Spleen (tissue), 11 donors: Measurements from ENCODE around the gene FYB1. TPM values are rescaled to one million over a fixed set of nuclear protein-coding genes. Genes with fewer than 3 reads are reported as not detected.

Experiments used
- DNase-seq: peaks from one replicate; pipeline ENCODE4 v3.0.0-alpha.2; 2020
- H3K27ac ChIP-seq, 8 donors: fragments of 200-600 bp; sonication (generic) in 7 of 8; 1 replicate in 4 of 8; 2 replicates in 4 of 8; pipeline versions ENCODE4 v1.5.0 to v1.8.0; 2016 to 2021; ENCODE audit warnings: inconsistent platforms in 4 of 8, mild to moderate bottlenecking in 4 of 8, moderate library complexity in 1 of 8
- H3K27me3 ChIP-seq, 7 donors: fragments of 200-600 bp; sonication (generic) in 6 of 7; replicated peaks in 1 of 7; 1 replicate in 4 of 7; 2 replicates in 3 of 7; pipeline versions ENCODE4 v1.5.0 to v1.8.0; 2016 to 2021; ENCODE audit warnings: inconsistent platforms in 3 of 7, mild to moderate bottlenecking in 1 of 7
- H3K36me3 ChIP-seq, 6 donors: fragments of 200-600 bp; sonication (generic) in 5 of 6; 1 replicate in 4 of 6; 2 replicates in 2 of 6; pipeline versions ENCODE4 v1.5.0 to v1.8.0; 2016 to 2021; ENCODE audit warnings: inconsistent platforms in 2 of 6
- H3K4me1 ChIP-seq, 6 donors: fragments of 200-600 bp; sonication (generic) in 5 of 6; 1 replicate in 3 of 6; 2 replicates in 3 of 6; pipeline versions ENCODE4 v1.5.0 to v1.8.0; 2016 to 2021; ENCODE audit warnings: inconsistent platforms in 3 of 6
- H3K4me3 ChIP-seq, 8 donors: fragments of 200-600 bp; sonication (generic) in 7 of 8; 1 replicate in 4 of 8; 2 replicates in 4 of 8; pipeline versions ENCODE4 v1.5.0 to v1.8.0; 2016 to 2021; ENCODE audit warnings: inconsistent platforms in 4 of 8, mild to moderate bottlenecking in 4 of 8, moderate library complexity in 2 of 8
- H3K9me3 ChIP-seq, 8 donors: fragments of 200-600 bp; sonication (generic) in 7 of 8; 1 replicate in 4 of 8; 2 replicates in 4 of 8; pipeline versions ENCODE4 v1.5.0 to v1.8.0; 2016 to 2021; ENCODE audit warnings: inconsistent platforms in 4 of 8
- POLR2A ChIP-seq, 3 donors: fragments of 450-650 bp; IDR thresholded peaks; one replicate each; pipeline ENCODE4 v1.5.1; 2017; ENCODE audit warnings: antibody characterized with exemption in 3 of 3, mild to moderate bottlenecking in 1 of 3
- POLR2AphosphoS5 ChIP-seq, 3 donors: sonication (generic); formaldehyde crosslinking; IDR thresholded peaks; one replicate each; pipeline ENCODE4 v1.5.1; 2017; ENCODE audit warnings: antibody characterized with exemption in 3 of 3
- WGBS, 5 donors: extraction: QIAGEN DNeasy Blood & Tissue Kit in 3 of 5; methylation state at CpG; one replicate each; pipeline versions ENCODE4 v1.1.5 to v1.1.7; 2013 to 2018; 5-methylcytosine and 5-hydroxymethylcytosine counted together
- intact Hi-C: fragments of 100-400 bp; cut with DNase I; formaldehyde crosslinking; loops from one replicate; pipeline ENCODE4 v1.15.0; 2023; ENCODE audit warnings: low total_unique reads
- polyA plus RNA-seq, 3 donors: library from polyadenylated mRNA; stranded (reverse); fragments of 200-250 nt; gene quantifications; one replicate each; pipeline ENCODE4 v1.2.1, GENCODE V29; 2013
- total RNA-seq, 7 donors: library from RNA; depleted of rRNA in 3 of 7; stranded (reverse); fragments of >200 nt in 3 of 7; fragmentation: NEBNext Ultra II Directional in 4 of 7; extraction: Animal tissue kit (Norgen Biotek cat#: 25700) in 4 of 7; gene quantifications; one replicate each; pipeline versions ENCODE4 v1.1.0 to v1.2.1, GENCODE V29; 2016 to 2021
- TF ChIP-seq, protein P1 (sequence below), 11 experiments: fragments of 200-600 bp in 7 of 11; fragments of 450-650 bp in 4 of 11; sonication (generic) in 4 of 11; IDR thresholded peaks in 8 of 11; conservative IDR thresholded peaks in 3 of 11; 1 replicate in 7 of 11; 2 replicates in 4 of 11; pipeline versions ENCODE4 v1.4.0 to v1.8.0; 2016 to 2021; ENCODE audit warnings: antibody characterized with exemption in 11 of 11, inconsistent platforms in 4 of 11, mild to moderate bottlenecking in 1 of 11
- donor health status: healthy with polysubstance abuse.
- donor health status: DM: no; HTN: no; CAD: no; lungs with moderate emphysema.
- donor health status: DM: no; HTN: no; CAD: no.
- donor health status: Bipolar disorder and iron deficiency.
- donor health status: healthy.
- donor health status: DM: no; HTN: no; CAD: no.
- donor health status: DM: yes; HTN: yes; CAD: no.

The FYB1 gene
- total and polyA plus RNA-seq, 10 donors = 21.0 to 287 (median 200) TPM

DNA sequence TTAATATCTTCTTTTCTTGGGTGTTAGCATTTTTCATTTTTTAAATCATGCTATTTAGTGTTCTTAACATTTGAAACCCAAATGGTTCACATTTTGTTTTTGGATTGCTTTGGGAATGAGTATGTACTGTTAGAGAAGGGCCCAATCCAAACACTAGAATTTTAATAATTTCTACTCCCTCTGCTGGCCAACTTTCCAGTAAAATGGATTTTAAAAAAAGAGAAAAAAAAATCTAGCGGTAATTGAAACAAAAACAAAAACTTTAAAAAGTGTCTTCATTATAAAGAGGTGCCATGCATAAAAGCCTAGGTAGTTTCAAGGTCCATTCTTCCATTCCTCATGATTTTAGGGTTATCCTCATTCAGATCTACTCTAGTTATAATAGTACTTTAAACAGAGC is 113.0 kb downstream of the FYB1 start:
- no peak overlapping the region for H3K27ac ChIP-seq
- peaks cover 0 to under 1% (median 0%) of the 10 kb centered on the region in 6 donors for H3K4me1 ChIP-seq
- H3K4me3 ChIP-seq = no peak overlapping the region
- no peak for DNase-seq
- intact Hi-C loops = no loop called here
- 56 to 71% (median 68%) methylated on average over 1 of the region's 1 CpG for WGBS, 5 donors
- H3K27me3 ChIP-seq = no peaks in the 10 kb centered on the region
- peaks cover 0 to 95% (median 10%) of the 10 kb centered on the region in 6 donors for H3K36me3 ChIP-seq
- H3K9me3 ChIP-seq = no peaks in the 10 kb centered on the region
- TF ChIP-seq, protein P1, sequence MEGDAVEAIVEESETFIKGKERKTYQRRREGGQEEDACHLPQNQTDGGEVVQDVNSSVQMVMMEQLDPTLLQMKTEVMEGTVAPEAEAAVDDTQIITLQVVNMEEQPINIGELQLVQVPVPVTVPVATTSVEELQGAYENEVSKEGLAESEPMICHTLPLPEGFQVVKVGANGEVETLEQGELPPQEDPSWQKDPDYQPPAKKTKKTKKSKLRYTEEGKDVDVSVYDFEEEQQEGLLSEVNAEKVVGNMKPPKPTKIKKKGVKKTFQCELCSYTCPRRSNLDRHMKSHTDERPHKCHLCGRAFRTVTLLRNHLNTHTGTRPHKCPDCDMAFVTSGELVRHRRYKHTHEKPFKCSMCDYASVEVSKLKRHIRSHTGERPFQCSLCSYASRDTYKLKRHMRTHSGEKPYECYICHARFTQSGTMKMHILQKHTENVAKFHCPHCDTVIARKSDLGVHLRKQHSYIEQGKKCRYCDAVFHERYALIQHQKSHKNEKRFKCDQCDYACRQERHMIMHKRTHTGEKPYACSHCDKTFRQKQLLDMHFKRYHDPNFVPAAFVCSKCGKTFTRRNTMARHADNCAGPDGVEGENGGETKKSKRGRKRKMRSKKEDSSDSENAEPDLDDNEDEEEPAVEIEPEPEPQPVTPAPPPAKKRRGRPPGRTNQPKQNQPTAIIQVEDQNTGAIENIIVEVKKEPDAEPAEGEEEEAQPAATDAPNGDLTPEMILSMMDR (IDR thresholded peaks at IDR 0.05 in 8 of 11, conservative IDR thresholded peaks at IDR 0.05 in 3 of 11) = peak in 3 of 11 experiments; percentile 11 to 30 (median 15)
- TF ChIP-seq POLR2AphosphoS5 (IDR thresholded peaks at IDR 0.05) = no peak

DNA sequence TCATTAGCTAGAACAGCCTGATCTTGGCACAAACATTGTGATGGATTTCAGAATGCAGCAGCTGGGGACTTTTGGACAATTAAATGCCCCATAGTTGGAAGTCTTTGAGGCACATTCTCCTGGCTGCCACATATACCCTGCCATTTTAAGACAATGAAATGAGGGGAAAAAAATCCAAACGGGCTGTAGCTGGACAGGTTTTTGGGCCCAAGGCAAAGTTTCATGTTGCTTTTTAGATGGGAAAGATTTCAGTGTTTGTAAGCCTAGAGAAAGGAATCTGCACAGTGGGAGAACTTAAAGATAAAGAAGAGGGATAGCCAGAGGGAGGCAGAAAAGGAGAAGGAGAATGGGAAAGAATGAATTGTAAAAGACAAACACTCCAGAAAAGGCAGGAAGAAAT is 115.1 kb downstream of the FYB1 start:
- WGBS, 5 donors = 83 to 90% (median 86%) methylated on average over 1 of the region's 1 CpG
- TF ChIP-seq, protein P1 (IDR thresholded peaks at IDR 0.05 in 8 of 11, conservative IDR thresholded peaks at IDR 0.05 in 3 of 11) = no peak
- TF ChIP-seq POLR2A (IDR thresholded peaks at IDR 0.05) (no peak), POLR2AphosphoS5 (IDR thresholded peaks at IDR 0.05) (no peak)
- intact Hi-C loops = no loop called here
- Histone ChIP-seq H3K27me3 (no peaks in the 10 kb centered on the region), H3K9me3 (no peaks in the 10 kb centered on the region), H3K27ac (no peak overlapping the region), H3K4me3 (no peak overlapping the region), H3K4me1 (peaks cover 0 to 12% (median 0%) of the 10 kb centered on the region in 6 donors), H3K36me3 (peaks cover 0 to 74% (median 8%) of the 10 kb centered on the region in 6 donors)
- no peak for DNase-seq

DNA sequence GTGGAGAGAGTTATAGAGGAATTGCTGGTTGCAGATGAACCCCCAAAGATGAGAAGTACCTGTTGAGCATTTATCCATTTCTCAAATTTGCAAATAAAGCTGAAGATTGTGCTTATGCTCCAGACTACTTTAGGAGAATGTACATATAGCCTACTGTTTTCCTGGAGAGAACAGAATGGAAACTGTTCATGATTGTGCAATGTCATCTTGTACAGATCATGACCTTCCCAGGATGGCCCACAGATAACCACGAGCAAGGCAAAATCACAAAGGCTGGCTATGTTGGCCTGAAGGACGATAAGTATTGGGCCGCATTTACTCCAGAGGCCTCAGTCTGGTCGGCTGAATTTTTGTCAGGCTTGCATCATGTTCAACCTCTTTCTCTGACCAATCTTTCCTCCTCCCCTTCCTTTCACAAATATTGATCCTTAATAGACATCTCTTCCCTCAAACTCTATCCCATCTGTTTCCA is 116.6 kb downstream of the FYB1 start:
- 89 to 97% (median 92%) methylated on average over 4 of the region's 4 CpGs for WGBS, 5 donors
- no peak for TF ChIP-seq POLR2A (IDR thresholded peaks at IDR 0.05)
- TF ChIP-seq, protein P1 (IDR thresholded peaks at IDR 0.05 in 8 of 11, conservative IDR thresholded peaks at IDR 0.05 in 3 of 11) = no peak
- TF ChIP-seq POLR2AphosphoS5 (IDR thresholded peaks at IDR 0.05) = peak in 1 of 3 donors; percentile 27
- intact Hi-C loops = no loop called here

DNA sequence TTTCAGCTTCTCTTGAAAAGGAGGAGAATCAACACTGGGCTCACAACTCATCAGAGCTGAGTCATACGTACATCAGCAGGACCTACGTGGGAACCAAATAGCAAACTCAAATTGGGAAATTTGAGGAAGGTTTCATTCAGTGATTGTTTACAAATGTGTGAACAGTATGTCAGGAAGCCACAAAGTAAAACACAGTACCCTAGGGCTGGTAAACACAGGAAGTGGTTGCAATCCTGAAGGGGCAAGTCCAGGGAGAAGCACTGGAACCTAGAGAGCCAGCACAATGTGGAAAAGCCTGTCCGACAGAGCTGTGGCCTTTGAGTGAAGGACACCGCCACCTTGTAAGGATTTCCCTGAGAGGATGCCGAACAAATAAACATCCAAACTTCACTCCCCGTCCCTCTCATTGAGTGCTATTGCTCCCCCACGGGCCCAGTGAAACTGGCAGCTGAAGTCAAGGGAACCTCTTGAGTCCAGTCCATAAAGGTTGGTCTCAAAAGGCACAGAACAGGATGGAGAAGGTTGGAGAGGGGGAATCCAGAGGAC is 118.4 kb downstream of the FYB1 start:
- H3K27ac ChIP-seq = peak overlapping the region in 3 of 8 donors; percentile 16 to 71 (median 45)
- intact Hi-C loops = no loop called here

More for the DNA sequence above, 116.6 kb downstream of the FYB1 start:
- no peaks in the 10 kb centered on the region for H3K9me3 ChIP-seq
- H3K36me3 ChIP-seq = peaks cover 0 to 59% (median 8%) of the 10 kb centered on the region in 6 donors
- peaks cover 0 to 12% (median 0%) of the 10 kb centered on the region in 6 donors for H3K4me1 ChIP-seq
- H3K27me3 ChIP-seq = no peaks in the 10 kb centered on the region
- no peak overlapping the region for H3K4me3 ChIP-seq
- no peak overlapping the region for H3K27ac ChIP-seq
- DNase-seq = no peak

More for the DNA sequence above, 118.4 kb downstream of the FYB1 start:
- WGBS, 5 donors = 55 to 68% (median 65%) methylated on average over 7 of the region's 7 CpGs
- no peak for DNase-seq
- H3K36me3 ChIP-seq = peaks cover 0 to 41% (median 7%) of the 10 kb centered on the region in 6 donors
- no peaks in the 10 kb centered on the region for H3K9me3 ChIP-seq
- TF ChIP-seq POLR2A (IDR thresholded peaks at IDR 0.05) = no peak
- TF ChIP-seq POLR2AphosphoS5 (IDR thresholded peaks at IDR 0.05) = no peak
- TF ChIP-seq, protein P1 (IDR thresholded peaks at IDR 0.05 in 8 of 11, conservative IDR thresholded peaks at IDR 0.05 in 3 of 11) = no peak
- no peak overlapping the region for H3K4me3 ChIP-seq
- H3K4me1 ChIP-seq = peaks cover 0 to 12% (median 0%) of the 10 kb centered on the region in 6 donors
- no peaks in the 10 kb centered on the region for H3K27me3 ChIP-seq
